HUES6 (cell line): Measurements from ENCODE around the gene GLTP.
A peak's percentile ranks its signal among the peaks of the same experiment; 100 is the strongest.

Experiments
- H3K27ac ChIP-seq: 2 replicates; pipeline ENCODE4 v1.7.0; 2013; ENCODE audit warnings: low read depth, mild to moderate bottlenecking, low read length, inconsistent platforms
- H3K27me3 ChIP-seq: 2 replicates; pipeline ENCODE4 v1.6.1; 2013; ENCODE audit warnings: low read length; ENCODE audit not compliant: control insufficient read depth, insufficient read depth
- H3K36me3 ChIP-seq: 2 replicates; pipeline ENCODE4 v1.6.1; 2013; ENCODE audit warnings: low read length; ENCODE audit not compliant: control insufficient read depth, insufficient read depth
- H3K4me1 ChIP-seq: 2 replicates; pipeline ENCODE4 v1.6.1; 2013; ENCODE audit warnings: low read length; ENCODE audit not compliant: control insufficient read depth, insufficient read depth
- H3K4me3 ChIP-seq: 2 replicates; pipeline ENCODE4 v1.5.1; 2013; ENCODE audit warnings: low read depth, low read length
- H3K9ac ChIP-seq: one replicate; pipeline ENCODE4 v1.6.1; 2013; ENCODE audit warnings: mild to moderate bottlenecking, low read length
- H3K9me3 ChIP-seq: 2 replicates; pipeline ENCODE4 v1.6.1; 2013; ENCODE audit warnings: low read depth, low read length; ENCODE audit not compliant: control insufficient read depth, insufficient read depth

Gene GLTP

GRCh38 chr12:109890620-109891170 lies 10.4 kb upstream of the GLTP start:
- no peaks in the 10 kb centered on the region for H3K9me3 ChIP-seq
- H3K36me3 ChIP-seq, result no peaks in the 10 kb centered on the region
- H3K27me3 ChIP-seq, result peaks cover 15% of the 10 kb centered on the region; the same call in 1 of the 2 replicates
- H3K9ac ChIP-seq, result no peak overlapping the region
- H3K27ac ChIP-seq, result no peak overlapping the region
- peaks cover 13% of the 10 kb centered on the region; the same call in 1 of the 2 replicates for H3K4me1 ChIP-seq
- H3K4me3 ChIP-seq, result no peak overlapping the region

- H3K4me3 ChIP-seq, result no peak overlapping the region
- H3K27me3 ChIP-seq, result peaks cover 12% of the 10 kb centered on the region; the same call in 1 of the 2 replicates
- peaks cover 5% of the 10 kb centered on the region; the same call in 1 of the 2 replicates for H3K4me1 ChIP-seq
- H3K27ac ChIP-seq, result no peak overlapping the region
- H3K9ac ChIP-seq, result no peak overlapping the region
- no peaks in the 10 kb centered on the region for H3K36me3 ChIP-seq
- H3K9me3 ChIP-seq, result no peaks in the 10 kb centered on the region
Measured at GRCh38 chr12:109888179-109889020, 8.1 kb upstream of the GLTP start.

GRCh38 chr12:109885616-109886015 lies 5.3 kb upstream of the GLTP start:
- H3K4me1 ChIP-seq, result peaks cover 22% of the 10 kb centered on the region
- H3K27me3 ChIP-seq, result no peaks in the 10 kb centered on the region
- H3K27ac ChIP-seq, result no peak overlapping the region
- no peak overlapping the region for H3K4me3 ChIP-seq
- no peaks in the 10 kb centered on the region for H3K36me3 ChIP-seq
- H3K9me3 ChIP-seq, result no peaks in the 10 kb centered on the region
- no peak overlapping the region for H3K9ac ChIP-seq

- Histone ChIP-seq H3K9me3 (no peaks in the 10 kb centered on the region), H3K36me3 (no peaks in the 10 kb centered on the region), H3K9ac (no peak overlapping the region), H3K4me1 (peaks cover 26% of the 10 kb centered on the region), H3K27ac (no peak overlapping the region), H3K27me3 (no peaks in the 10 kb centered on the region), H3K4me3 (no peak overlapping the region)
Measured at GRCh38 chr12:109883461-109883860, 3.1 kb upstream of the GLTP start.

- no peak overlapping the region for H3K27ac ChIP-seq
- H3K27me3 ChIP-seq, result no peaks in the 10 kb centered on the region
- H3K36me3 ChIP-seq, result no peaks in the 10 kb centered on the region
- H3K9ac ChIP-seq, result peak overlapping the region; percentile 16
- peak overlapping the region; percentile 58 for H3K4me3 ChIP-seq
- no peaks in the 10 kb centered on the region for H3K9me3 ChIP-seq
- H3K4me1 ChIP-seq, result peaks cover 38% of the 10 kb centered on the region
Measured at GRCh38 chr12:109881752-109882151, 1.4 kb upstream of the GLTP start.

- Histone ChIP-seq H3K4me3 (peak overlapping the region; percentile 58), H3K27ac (peak overlapping the region; percentile 5; the same call in 1 of the 2 replicates), H3K9me3 (no peaks in the 10 kb centered on the region), H3K36me3 (no peaks in the 10 kb centered on the region), H3K27me3 (no peaks in the 10 kb centered on the region), H3K9ac (peak overlapping the region; percentile 59), H3K4me1 (peaks cover 38% of the 10 kb centered on the region)
Measured at GRCh38 chr12:109880938-109881337, 597 bp upstream of the GLTP start.

- no peaks in the 10 kb centered on the region for H3K27me3 ChIP-seq
- peak overlapping the region; percentile 96 for H3K4me3 ChIP-seq
- no peaks in the 10 kb centered on the region for H3K36me3 ChIP-seq
- H3K9ac ChIP-seq, result peak overlapping the region; percentile 81
- no peak overlapping the region for H3K27ac ChIP-seq
- peaks cover 38% of the 10 kb centered on the region for H3K4me1 ChIP-seq
- H3K9me3 ChIP-seq, result no peaks in the 10 kb centered on the region
Measured at GRCh38 chr12:109879351-109880042, 844 bp downstream of the GLTP start.

GRCh38 chr12:109878749-109879148 lies 1.6 kb downstream of the GLTP start:
- no peaks in the 10 kb centered on the region for H3K36me3 ChIP-seq
- H3K27me3 ChIP-seq, result no peaks in the 10 kb centered on the region
- no peaks in the 10 kb centered on the region for H3K9me3 ChIP-seq
- H3K4me1 ChIP-seq, result peaks cover 38% of the 10 kb centered on the region
- H3K27ac ChIP-seq, result no peak overlapping the region
- peak overlapping the region; percentile 3 for H3K9ac ChIP-seq
- peak overlapping the region; percentile 96 for H3K4me3 ChIP-seq

GRCh38 chr12:109878247-109878625 lies 2.1 kb downstream of the GLTP start:
- Histone ChIP-seq H3K9ac (no peak overlapping the region), H3K9me3 (no peaks in the 10 kb centered on the region), H3K4me1 (peaks cover 38% of the 10 kb centered on the region), H3K4me3 (no peak overlapping the region), H3K27ac (no peak overlapping the region), H3K36me3 (no peaks in the 10 kb centered on the region), H3K27me3 (no peaks in the 10 kb centered on the region)

GRCh38 chr12:109877504-109878246 lies 2.7 kb downstream of the GLTP start:
- H3K9ac ChIP-seq, result no peak overlapping the region
- H3K4me1 ChIP-seq, result peaks cover 38% of the 10 kb centered on the region
- no peak overlapping the region for H3K27ac ChIP-seq

More at GRCh38 chr12:109877504-109878246, 2.7 kb downstream of the GLTP start:
- Histone ChIP-seq H3K4me3 (no peak overlapping the region), H3K36me3 (no peaks in the 10 kb centered on the region), H3K27me3 (no peaks in the 10 kb centered on the region), H3K9me3 (no peaks in the 10 kb centered on the region)
